NCI-H2107 treated with DMSO at 0.1 percent for 48 hours (cell line): ENCODE measurements around the gene DDIT3.
"Not testable (repeated sequence)": the region's sequence is repeated elsewhere in the genome, so short reads cannot be mapped to it uniquely, and the experiment has no call there.

ENCODE experiments used
- DNase-seq: peaks from one replicate; lab custom pipeline; 2025; ENCODE audit not compliant: unreplicated experiment; lab: John Stamatoyannopoulos, UW

The DDIT3 gene

GRCh38 chr12:57514246-57514645 lies 6.1 kb downstream of the DDIT3 start:
- not testable (repeated sequence) for DNase-seq

GRCh38 chr12:57513677-57514076 lies 6.6 kb downstream of the DDIT3 start:
- not testable (repeated sequence) for DNase-seq

- no peak for DNase-seq
Observed at GRCh38 chr12:57513266-57513665, 7.0 kb downstream of the DDIT3 start.

- no peak for DNase-seq
Observed at GRCh38 chr12:57512665-57513064, 7.6 kb downstream of the DDIT3 start.

- DNase-seq: no peak
Observed at GRCh38 chr12:57511588-57512325, 8.6 kb downstream of the DDIT3 start.

GRCh38 chr12:57511161-57511560 lies 9.2 kb downstream of the DDIT3 start:
- no peak for DNase-seq

GRCh38 chr12:57507796-57508195 lies 12.5 kb downstream of the DDIT3 start:
- not testable (repeated sequence) for DNase-seq

GRCh38 chr12:57506541-57506940 lies 13.8 kb downstream of the DDIT3 start:
- not testable (repeated sequence) for DNase-seq

- DNase-seq: not testable (repeated sequence)
Observed at GRCh38 chr12:57502311-57502969, 17.9 kb downstream of the DDIT3 start.

GRCh38 chr12:57500213-57500612 lies 20.1 kb downstream of the DDIT3 start:
- no peak for DNase-seq

- DNase-seq: no peak
Observed at GRCh38 chr12:57498571-57498970, 21.7 kb downstream of the DDIT3 start.

GRCh38 chr12:57498132-57498502 lies 22.2 kb downstream of the DDIT3 start:
- DNase-seq: no peak

GRCh38 chr12:57497223-57498131 lies 22.8 kb downstream of the DDIT3 start:
- peak; percentile 53 for DNase-seq

GRCh38 chr12:57496822-57497221 lies 23.5 kb downstream of the DDIT3 start:
- peak; percentile 85 for DNase-seq

GRCh38 chr12:57495051-57495701 lies 25.1 kb downstream of the DDIT3 start:
- DNase-seq: not testable (repeated sequence)

- DNase-seq: no peak
Observed at GRCh38 chr12:57491393-57492280, 28.7 kb downstream of the DDIT3 start.

GRCh38 chr12:57490126-57490525 lies 30.2 kb downstream of the DDIT3 start:
- no peak for DNase-seq

- DNase-seq: no peak
Observed at GRCh38 chr12:57489157-57489641, 31.1 kb downstream of the DDIT3 start.

GRCh38 chr12:57488402-57489156 lies 31.7 kb downstream of the DDIT3 start:
- no peak for DNase-seq
